A549 (cell line): ENCODE data around the gene LDLRAD4. TPM values are rescaled to one million over a fixed set of nuclear protein-coding genes. Genes with fewer than 3 reads are reported as not detected.

Experiments
- ATAC-seq, 2 experiments: fragments of 200-7000 bp in 1 of 2; fragments of >200 bp in 1 of 2; cut with Nextera tagmentation in 1 of 2; cut with Tn5 transposase in 1 of 2; 3 replicates each; pipeline versions ENCODE4 v1.8.0 to v1.9.1; 2018 to 2020; ENCODE audit warnings: mild to moderate bottlenecking in 1 of 2, moderate library complexity in 1 of 2
- CTCF ChIA-PET: fragments of 300-600 bp; sonication (Branson Sonifier 250); formaldehyde crosslinking; extraction: SDS; loops from one replicate; lab custom pipeline; 2021; ENCODE audit warnings: antibody characterized with exemption, inconsistent platforms; lab: Yijun Ruan, JAX
- POLR2A ChIA-PET: fragments of 350-600 bp; formaldehyde crosslinking; extraction: SDS; loops from one replicate; lab custom pipeline; 2021; ENCODE audit warnings: antibody characterized with exemption, inconsistent platforms; lab: Yijun Ruan, JAX
- DNase-seq, 2 experiments: peaks; one replicate each; pipeline versions ENCODE4 v3.0.0 to v3.0.0-alpha.2; 2011 to 2016; ENCODE audit warnings: low read depth in 1 of 2, low spot score in 1 of 2
- FAIRE-seq: peaks from 2 replicates; lab custom pipeline; 2011; peaks lifted over from hg19 to GRCh38; lab: Jason Lieb, UNC
- H3K27ac ChIP-seq, 2 experiments: fragments of >200 bp; sonication (Bioruptor Twin); formaldehyde crosslinking; 3 replicates each; pipeline ENCODE4 v1.5.1; 2016 to 2017
- H3K4me1 ChIP-seq: fragments of >200 bp; sonication (Bioruptor Twin); formaldehyde crosslinking; 3 replicates; pipeline ENCODE4 v1.6.1; 2016
- H3K4me2 ChIP-seq: fragments of >200 bp; sonication (Bioruptor Twin); formaldehyde crosslinking; 3 replicates; pipeline ENCODE4 v1.6.1; 2016
- H3K4me3 ChIP-seq: fragments of >200 bp; sonication (Bioruptor Twin); formaldehyde crosslinking; 3 replicates; pipeline ENCODE4 v1.5.1; 2016
- H3K9me3 ChIP-seq: fragments of >200 bp; sonication (Bioruptor Twin); formaldehyde crosslinking; 3 replicates; pipeline ENCODE4 v1.6.1; 2016
- CBX2 ChIP-seq: fragments of 200-600 bp; sonication (generic); IDR thresholded peaks from 2 replicates; pipeline ENCODE4 v1.6.1; 2016; ENCODE audit warnings: low read depth, mild to moderate bottlenecking, borderline replicate concordance
- CBX8 ChIP-seq: fragments of 200-600 bp; sonication (generic); IDR thresholded peaks from 2 replicates; pipeline ENCODE4 v1.6.1; 2016
- CEBPB ChIP-seq, 2 experiments: fragments of >200 bp in 1 of 2; sonication (Bioruptor Twin) in 1 of 2; formaldehyde crosslinking in 1 of 2; IDR thresholded peaks; 2 replicates each; pipeline ENCODE4 v1.6.1; 2012 to 2016
- CHD4 ChIP-seq: fragments of 200-600 bp; sonication (generic); IDR thresholded peaks from 2 replicates; pipeline ENCODE4 v1.6.1; 2016; ENCODE audit warnings: antibody characterized with exemption, mild to moderate bottlenecking, borderline replicate concordance
- EHF ChIP-seq: fragments of 250-450 bp; sonication (Bioruptor Pico); IDR thresholded peaks from 2 replicates; pipeline ENCODE4 v1.5.0; 2020; ENCODE audit warnings: mild to moderate bottlenecking
- ESRRA ChIP-seq: fragments of 150-350 bp; IDR thresholded peaks from 2 replicates; pipeline ENCODE4 v1.6.1; 2014; ENCODE audit warnings: mild to moderate bottlenecking, low read length, borderline replicate concordance
- FOSB ChIP-seq: fragments of 250-450 bp; sonication (Bioruptor Pico); IDR thresholded peaks from 2 replicates; pipeline ENCODE4 v1.5.0; 2020; ENCODE audit warnings: mild to moderate bottlenecking, moderate library complexity
- FOSL2 ChIP-seq, 2 experiments: fragments of 450-650 bp in 1 of 2; fragments of >200 bp in 1 of 2; sonication (Bioruptor Twin) in 1 of 2; formaldehyde crosslinking; IDR thresholded peaks; 2 replicates each; pipeline versions ENCODE4 v1.5.0 to v1.6.1; 2016 to 2020; ENCODE audit warnings: mild to moderate bottlenecking in 1 of 2, moderate library complexity in 1 of 2
- GATA3 ChIP-seq: IDR thresholded peaks from 2 replicates; pipeline ENCODE4 v1.6.1; 2012; ENCODE audit warnings: borderline replicate concordance
- HDAC2 ChIP-seq: fragments of 200-600 bp; sonication (generic); IDR thresholded peaks from 2 replicates; pipeline ENCODE4 v1.6.1; 2016
- HOXB5 ChIP-seq: fragments of 250-450 bp; sonication (Bioruptor Pico); IDR thresholded peaks from 2 replicates; pipeline ENCODE4 v1.5.0; 2020; ENCODE audit warnings: mild to moderate bottlenecking, moderate library complexity
- JUNB ChIP-seq: fragments of >200 bp; sonication (Bioruptor Twin); formaldehyde crosslinking; IDR thresholded peaks from 2 replicates; pipeline ENCODE4 v1.6.1; 2016
- KDM1A ChIP-seq: fragments of 200-600 bp; sonication (generic); IDR thresholded peaks from 2 replicates; pipeline ENCODE4 v1.6.1; 2016; ENCODE audit warnings: low read depth, mild to moderate bottlenecking
- KDM5A ChIP-seq: fragments of 200-600 bp; sonication (generic); IDR thresholded peaks from 2 replicates; pipeline ENCODE4 v1.6.1; 2016; ENCODE audit warnings: antibody characterized with exemption, mild to moderate bottlenecking
- MAZ ChIP-seq: fragments of 150-350 bp; IDR thresholded peaks from 2 replicates; pipeline ENCODE4 v1.6.1; 2014; ENCODE audit warnings: antibody characterized with exemption, low read depth, low read length, borderline replicate concordance
- MYC ChIP-seq: IDR thresholded peaks from 2 replicates; pipeline ENCODE4 v1.6.1; 2012; ENCODE audit warnings: mild to moderate bottlenecking, inconsistent platforms, low read length, improper control_type of control experiment, borderline replicate concordance
- NFE2L2 ChIP-seq: fragments of 150-350 bp; conservative IDR thresholded peaks from 2 replicates; pipeline ENCODE4 v1.6.1; 2014; ENCODE audit warnings: low read length
- PHF8 ChIP-seq: fragments of 200-600 bp; sonication (generic); IDR thresholded peaks from 2 replicates; pipeline ENCODE4 v1.6.1; 2016; ENCODE audit warnings: low read depth, mild to moderate bottlenecking, antibody characterized with exemption, moderate library complexity, borderline replicate concordance
- POLR2A ChIP-seq: IDR thresholded peaks from 2 replicates; pipeline ENCODE4 v1.6.1; 2012; ENCODE audit warnings: mild to moderate bottlenecking, low read length
- RARB ChIP-seq: fragments of 250-450 bp; sonication (Bioruptor Pico); IDR thresholded peaks from 2 replicates; pipeline ENCODE4 v1.8.0; 2021; ENCODE audit warnings: mild to moderate bottlenecking, moderate library complexity
- SMC3 ChIP-seq: fragments of >200 bp; sonication (Bioruptor Twin); formaldehyde crosslinking; IDR thresholded peaks from 3 replicates; pipeline ENCODE4 v1.6.1; 2018; ENCODE audit warnings: inconsistent platforms
- SREBF2 ChIP-seq: fragments of 450-650 bp; IDR thresholded peaks from 2 replicates; pipeline ENCODE4 v1.6.1; 2014; ENCODE audit warnings: mild to moderate bottlenecking, moderate library complexity
- TP53 ChIP-seq: fragments of 250-450 bp; sonication (Bioruptor Pico); IDR thresholded peaks from 2 replicates; pipeline ENCODE4 v1.5.0; 2021; ENCODE audit warnings: mild to moderate bottlenecking, moderate library complexity
- ZFP36 ChIP-seq: fragments of 450-650 bp; IDR thresholded peaks from 2 replicates; pipeline ENCODE4 v1.6.1; 2014; ENCODE audit warnings: borderline replicate concordance; ENCODE audit not compliant: partially characterized antibody
- ZNF302 ChIP-seq: fragments of 250-450 bp; sonication (Bioruptor Pico); IDR thresholded peaks from 2 replicates; pipeline ENCODE4 v1.9.0; 2021; ENCODE audit warnings: inconsistent platforms, mild to moderate bottlenecking, moderate library complexity
- WGBS: methylation state at CpG from one replicate; pipeline ENCODE4 v1.1.6; 2017; ENCODE audit errors: missing lambda C conversion rate; 5-methylcytosine and 5-hydroxymethylcytosine counted together
- polyA plus RNA-seq, 4 experiments: library from polyadenylated mRNA; depleted of rRNA in 3 of 4; stranded (reverse); fragments of >200 nt; fragmentation: RNase III in 1 of 4; extraction: RNeasy Plus Mini Kit Qiagen cat#74134 plus additional on column Dnase treatment in 1 of 4; gene quantifications; 2 replicates in 3 of 4; 3 replicates in 1 of 4; pipeline ENCODE4 v1.2.3, GENCODE V29; 2011 to 2017
- TF ChIP-seq, protein P1 (sequence below): fragments of 250-450 bp; sonication (Bioruptor Pico); IDR thresholded peaks from 2 replicates; pipeline ENCODE4 v1.5.0; 2020; ENCODE audit warnings: low read depth, mild to moderate bottlenecking, moderate library complexity
- TF ChIP-seq, protein P2 (sequence below): IDR thresholded peaks from 2 replicates; pipeline ENCODE4 v1.6.1; 2012
- TF ChIP-seq, protein P3 (sequence below): fragments of >200 bp; sonication (Bioruptor Twin); formaldehyde crosslinking; IDR thresholded peaks from 3 replicates; pipeline ENCODE4 v1.5.1; 2016

The LDLRAD4 gene
- polyA plus RNA-seq, 2 of the 4 experiments (the other 2 are of a cell fraction), result 5.2 to 7.6 TPM

DNA sequence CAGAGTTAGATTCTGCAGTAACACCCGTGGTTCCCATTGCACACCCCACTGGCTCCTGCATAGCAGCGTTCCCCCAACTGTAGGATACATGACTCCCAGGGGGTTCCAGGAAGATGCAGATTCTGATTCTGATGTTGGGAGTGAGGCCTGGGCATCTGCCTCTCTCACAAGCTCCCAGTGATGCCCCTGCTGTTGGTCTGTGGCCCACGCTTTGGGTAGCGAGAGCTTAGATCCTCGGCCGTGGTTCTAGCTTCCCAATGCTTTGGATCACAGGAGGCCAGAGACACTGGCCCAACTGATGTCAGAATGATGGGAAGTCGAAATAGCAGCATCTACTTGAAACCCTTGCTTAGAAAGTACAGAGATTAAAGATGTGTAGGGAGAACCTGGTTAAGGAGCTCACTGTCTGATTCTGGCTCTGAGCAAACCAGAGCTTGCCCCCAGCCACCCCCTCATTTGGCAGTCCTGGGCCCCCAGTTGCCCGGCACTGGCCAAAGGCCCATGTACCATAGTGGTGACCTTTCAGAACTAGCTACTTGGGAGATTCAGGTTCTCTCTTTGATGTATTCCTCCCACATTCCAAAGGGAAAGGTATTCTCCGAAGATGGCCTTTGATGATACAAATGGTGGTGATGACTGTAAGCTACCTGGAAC lies 310.3 kb downstream of the LDLRAD4 start:
- Histone ChIP-seq H3K4me2 (no peak overlapping the region), H3K4me3 (no peak overlapping the region), H3K9me3 (no peaks in the 10 kb centered on the region), H3K27ac (no peak overlapping the region), H3K4me1 (no peaks in the 10 kb centered on the region)
- ATAC-seq (no peak), DNase-seq (no peak), FAIRE-seq (no peak)
- WGBS, result 58% methylated on average over 4 of the region's 9 CpGs
- CTCF ChIA-PET, result interaction anchor here (1.1 to 2.4 kb wide), 2 partner anchors 81 to 313 kb away, joined by 3 to 15 read pairs; no protein-coding TSS in a partner anchor
- POLR2A ChIA-PET, result no interaction called here
- no peak for TF ChIP-seq RARB (CRISPR knock-in tag)
- no peak for TF ChIP-seq MAZ
- no peak for TF ChIP-seq SMC3
- no peak for TF ChIP-seq FOSB (CRISPR knock-in tag)
- no peak for TF ChIP-seq CBX2
- TF ChIP-seq GATA3, result no peak
- no peak for TF ChIP-seq HDAC2
- no peak for TF ChIP-seq ZFP36
- TF ChIP-seq, protein P1, sequence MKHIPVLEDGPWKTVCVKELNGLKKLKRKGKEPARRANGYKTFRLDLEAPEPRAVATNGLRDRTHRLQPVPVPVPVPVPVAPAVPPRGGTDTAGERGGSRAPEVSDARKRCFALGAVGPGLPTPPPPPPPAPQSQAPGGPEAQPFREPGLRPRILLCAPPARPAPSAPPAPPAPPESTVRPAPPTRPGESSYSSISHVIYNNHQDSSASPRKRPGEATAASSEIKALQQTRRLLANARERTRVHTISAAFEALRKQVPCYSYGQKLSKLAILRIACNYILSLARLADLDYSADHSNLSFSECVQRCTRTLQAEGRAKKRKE (CRISPR knock-in tag), result no peak
- no peak for TF ChIP-seq EHF (CRISPR knock-in tag)
- TF ChIP-seq KDM5A, result no peak
- TF ChIP-seq CEBPB (IDR thresholded peaks at IDR 0.05), result no peak
- TF ChIP-seq POLR2A, result no peak
- TF ChIP-seq PHF8, result no peak
- TF ChIP-seq, protein P2, sequence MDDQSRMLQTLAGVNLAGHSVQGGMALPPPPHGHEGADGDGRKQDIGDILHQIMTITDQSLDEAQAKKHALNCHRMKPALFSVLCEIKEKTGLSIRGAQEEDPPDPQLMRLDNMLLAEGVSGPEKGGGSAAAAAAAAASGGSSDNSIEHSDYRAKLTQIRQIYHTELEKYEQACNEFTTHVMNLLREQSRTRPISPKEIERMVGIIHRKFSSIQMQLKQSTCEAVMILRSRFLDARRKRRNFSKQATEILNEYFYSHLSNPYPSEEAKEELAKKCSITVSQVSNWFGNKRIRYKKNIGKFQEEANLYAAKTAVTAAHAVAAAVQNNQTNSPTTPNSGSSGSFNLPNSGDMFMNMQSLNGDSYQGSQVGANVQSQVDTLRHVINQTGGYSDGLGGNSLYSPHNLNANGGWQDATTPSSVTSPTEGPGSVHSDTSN, result no peak
- TF ChIP-seq MYC, result no peak
- TF ChIP-seq TP53, result no peak
- TF ChIP-seq ESRRA, result no peak

DNA sequence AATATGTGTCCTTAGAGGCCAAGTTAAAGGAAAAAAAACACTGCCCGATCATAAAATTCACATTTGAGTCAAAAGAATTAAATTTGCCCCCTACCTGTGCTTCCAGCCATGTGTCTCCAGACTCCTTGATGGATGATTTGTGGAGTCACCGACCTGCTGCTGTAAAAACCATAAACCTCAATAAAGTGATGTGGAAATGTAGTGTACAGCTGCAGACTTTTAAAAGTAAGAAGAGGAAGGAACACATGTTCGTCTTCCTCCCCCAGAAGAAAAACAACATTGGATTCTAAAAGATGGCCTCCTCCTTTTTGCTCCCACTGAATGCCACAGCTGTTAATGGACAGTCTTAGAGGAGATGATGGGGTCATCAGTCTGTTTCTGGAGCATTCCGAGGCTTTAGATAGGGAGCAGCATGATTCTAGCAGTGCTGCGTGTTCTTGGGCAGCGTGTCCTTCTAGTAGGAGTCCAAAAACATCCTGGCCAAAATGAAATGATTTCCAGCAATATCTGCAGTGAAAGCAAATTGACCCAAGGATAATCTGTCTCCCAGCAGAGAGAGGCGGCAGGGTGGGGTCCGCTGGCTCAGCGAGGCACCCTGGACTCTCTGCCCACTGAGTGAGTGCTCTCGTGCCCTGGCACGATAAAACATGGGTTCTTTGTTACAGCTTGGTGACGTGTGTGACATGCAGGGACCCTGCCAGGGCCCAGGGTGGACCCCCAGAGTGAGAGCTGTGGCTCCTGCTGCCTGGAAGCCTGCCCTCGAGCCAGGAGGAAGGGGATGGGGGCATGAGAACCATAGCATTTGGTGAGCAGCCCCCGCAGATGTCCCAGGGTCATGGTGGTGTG lies 311.7 kb downstream of the LDLRAD4 start:
- 78% methylated on average over 12 of the region's 14 CpGs for WGBS
- ChIA-PET CTCF (interaction anchor here (0.6 to 2.4 kb wide), 9 partner anchors 12 to 328 kb away, joined by 3 to 14 read pairs (median 3); no protein-coding TSS in a partner anchor), POLR2A (no interaction called here)
- H3K9me3 ChIP-seq, result no peaks in the 10 kb centered on the region
- no peak for FAIRE-seq
- no peak for ATAC-seq
- peak overlapping the region; percentile 50 to 55; a peak in 2 of 6 replicates for H3K27ac ChIP-seq
- no peak for DNase-seq
- no peak overlapping the region for H3K4me2 ChIP-seq
- TF ChIP-seq, protein P3, sequence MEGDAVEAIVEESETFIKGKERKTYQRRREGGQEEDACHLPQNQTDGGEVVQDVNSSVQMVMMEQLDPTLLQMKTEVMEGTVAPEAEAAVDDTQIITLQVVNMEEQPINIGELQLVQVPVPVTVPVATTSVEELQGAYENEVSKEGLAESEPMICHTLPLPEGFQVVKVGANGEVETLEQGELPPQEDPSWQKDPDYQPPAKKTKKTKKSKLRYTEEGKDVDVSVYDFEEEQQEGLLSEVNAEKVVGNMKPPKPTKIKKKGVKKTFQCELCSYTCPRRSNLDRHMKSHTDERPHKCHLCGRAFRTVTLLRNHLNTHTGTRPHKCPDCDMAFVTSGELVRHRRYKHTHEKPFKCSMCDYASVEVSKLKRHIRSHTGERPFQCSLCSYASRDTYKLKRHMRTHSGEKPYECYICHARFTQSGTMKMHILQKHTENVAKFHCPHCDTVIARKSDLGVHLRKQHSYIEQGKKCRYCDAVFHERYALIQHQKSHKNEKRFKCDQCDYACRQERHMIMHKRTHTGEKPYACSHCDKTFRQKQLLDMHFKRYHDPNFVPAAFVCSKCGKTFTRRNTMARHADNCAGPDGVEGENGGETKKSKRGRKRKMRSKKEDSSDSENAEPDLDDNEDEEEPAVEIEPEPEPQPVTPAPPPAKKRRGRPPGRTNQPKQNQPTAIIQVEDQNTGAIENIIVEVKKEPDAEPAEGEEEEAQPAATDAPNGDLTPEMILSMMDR, result no peak
- TF ChIP-seq NFE2L2 (no peak), FOSB (CRISPR knock-in tag) (no peak), CHD4 (no peak), SMC3 (no peak), MAZ (no peak), CBX8 (no peak), KDM1A (no peak), HOXB5 (CRISPR knock-in tag) (no peak), ZNF302 (CRISPR knock-in tag) (no peak), SREBF2 (no peak), FOSL2 (IDR thresholded peaks at IDR 0.05) (no peak), FOSL2 (CRISPR knock-in tag; IDR thresholded peaks at IDR 0.05) (no peak), JUNB (no peak)
- TF ChIP-seq, protein P1 (CRISPR knock-in tag), result no peak
- H3K4me3 ChIP-seq, result no peak overlapping the region
- no peaks in the 10 kb centered on the region for H3K4me1 ChIP-seq
